NOMO-1 treated with DMSO at 0.1 percent for 48 hours (cell line): Measurements from ENCODE around the gene GGA2.

ENCODE experiments used
- DNase-seq: peaks from one replicate; lab custom pipeline; 2025; ENCODE audit not compliant: unreplicated experiment; lab: John Stamatoyannopoulos, UW

The GGA2 gene

DNA sequence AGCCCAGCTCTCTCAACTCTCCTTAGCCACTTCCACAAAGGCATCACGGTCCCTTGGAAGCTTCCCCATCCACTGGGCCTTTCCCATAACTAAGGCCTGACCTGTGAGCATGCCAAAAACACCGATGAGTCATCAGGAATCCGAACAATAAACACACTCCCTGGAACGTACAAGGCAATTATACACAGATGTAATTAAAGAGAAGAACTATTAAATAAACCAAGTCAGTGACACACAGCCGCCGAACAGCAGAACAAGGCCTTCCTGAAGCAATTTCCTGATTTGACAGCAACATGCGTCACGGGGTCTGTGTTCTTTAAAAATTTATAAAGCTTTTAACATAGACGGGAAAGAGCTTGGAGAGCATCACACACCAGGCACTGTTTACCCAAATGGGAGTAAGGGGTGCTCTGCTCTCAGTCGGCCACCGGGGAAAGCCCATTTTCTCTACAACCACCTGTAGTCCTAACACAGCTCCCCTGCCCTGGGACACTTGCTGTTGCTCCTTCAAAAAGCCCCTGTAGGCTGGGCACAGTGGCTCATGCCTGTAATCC, 86.7 kb downstream of the GGA2 start:
- no peak for DNase-seq

DNA sequence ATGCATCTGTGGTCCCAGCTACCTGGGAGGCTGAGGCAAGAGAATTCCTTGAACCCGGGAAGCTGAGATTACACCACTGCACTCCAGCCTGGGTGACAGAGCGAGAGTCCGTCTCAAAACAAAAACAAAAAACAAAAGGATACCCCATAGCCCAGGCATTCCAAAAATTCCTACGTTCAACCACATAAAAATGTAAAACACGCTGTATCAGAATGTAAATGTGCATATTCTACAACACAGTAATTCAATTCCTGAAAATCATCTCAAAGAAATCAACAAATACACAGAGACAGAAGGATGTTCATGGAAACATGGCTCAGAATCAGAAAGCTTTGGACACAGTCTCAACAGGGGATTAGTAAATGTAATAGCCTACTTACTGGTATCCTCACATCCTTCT, 90.3 kb downstream of the GGA2 start:
- DNase-seq = no peak

DNA sequence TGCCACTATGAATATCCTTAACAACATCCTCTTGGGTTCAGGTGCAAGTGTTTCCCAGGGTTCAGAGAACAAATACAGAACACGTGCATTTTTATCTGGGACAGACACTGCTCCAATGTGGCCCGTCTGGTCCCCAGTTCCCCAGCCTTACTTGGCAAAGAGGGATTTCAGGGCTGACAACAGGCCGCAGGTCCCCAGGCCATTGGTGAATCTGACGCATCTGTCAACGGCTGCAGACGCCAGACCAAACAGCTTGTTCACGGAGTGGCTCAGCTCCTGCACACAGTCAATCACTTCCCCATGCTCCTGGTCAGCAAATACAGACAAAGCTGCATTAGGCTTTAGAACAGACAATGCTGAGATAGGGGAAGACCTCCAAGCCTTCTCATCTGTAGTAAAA, 93.5 kb downstream of the GGA2 start:
- DNase-seq = no peak

DNA sequence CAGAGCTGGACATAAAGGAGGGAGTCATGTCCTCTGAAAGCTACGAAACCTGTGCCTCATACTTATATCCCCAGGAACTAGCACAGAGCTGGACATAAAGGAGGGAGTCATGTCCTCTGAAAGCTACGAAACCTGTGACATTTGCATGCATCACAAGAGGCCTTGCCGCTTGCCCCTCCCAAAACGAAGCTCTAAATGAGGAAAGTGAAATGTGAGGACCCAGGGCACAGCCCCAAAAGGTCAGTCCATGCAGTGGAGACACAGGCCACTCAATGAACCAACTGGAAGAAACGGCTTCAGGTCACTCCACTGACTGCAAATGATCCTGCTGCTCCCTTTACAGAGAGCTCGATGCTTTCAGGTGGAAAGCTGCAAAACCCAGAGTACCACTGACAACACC, 95.6 kb downstream of the GGA2 start:
- DNase-seq = no peak
